Osteoblast (primary cell): ENCODE data around the gene TXNL4B. TPM values are rescaled to one million over a fixed set of nuclear protein-coding genes. Genes with fewer than 3 reads are reported as not detected.

Experiments used
- DNase-seq: peaks from one replicate; pipeline ENCODE4 v3.0.0; 2011; ENCODE audit warnings: low spot score, mixed read lengths; ENCODE audit not compliant: insufficient read length; ENCODE audit errors: missing footprints
- H2AFZ ChIP-seq: 2 replicates; pipeline ENCODE4 v1.6.0; 2011; ENCODE audit warnings: mild to moderate bottlenecking, low read length
- H3K27ac ChIP-seq: 2 replicates; pipeline ENCODE4 v1.5.1; 2011; ENCODE audit warnings: mild to moderate bottlenecking, low read depth, low read length, moderate library complexity
- H3K27me3 ChIP-seq: 2 replicates; pipeline ENCODE4 v1.6.0; 2012; ENCODE audit warnings: mild to moderate bottlenecking, control low read depth, inconsistent platforms, low read length, moderate library complexity; ENCODE audit not compliant: insufficient read depth
- H3K36me3 ChIP-seq: 2 replicates; pipeline ENCODE4 v1.5.1; 2011; ENCODE audit warnings: mild to moderate bottlenecking, low read length, control low read depth, moderate library complexity; ENCODE audit not compliant: insufficient read depth
- H3K4me1 ChIP-seq: 2 replicates; pipeline ENCODE4 v1.5.1; 2011; ENCODE audit warnings: mild to moderate bottlenecking, low read length, control low read depth, moderate library complexity; ENCODE audit not compliant: insufficient read depth
- H3K4me2 ChIP-seq: 2 replicates; pipeline ENCODE4 v1.6.0; 2011; ENCODE audit warnings: mild to moderate bottlenecking, low read length; ENCODE audit not compliant: insufficient read depth
- H3K4me3 ChIP-seq: fragments of 200-600 bp; sonication (generic); 3 replicates; pipeline ENCODE4 v1.5.1; 2012; ENCODE audit warnings: mild to moderate bottlenecking, low read length, inconsistent platforms; ENCODE audit not compliant: insufficient read depth
- H3K79me2 ChIP-seq: 2 replicates; pipeline ENCODE4 v1.6.0; 2012; ENCODE audit warnings: mild to moderate bottlenecking, low read length, control low read depth, inconsistent platforms; ENCODE audit not compliant: insufficient read depth
- H3K9me3 ChIP-seq: 2 replicates; pipeline ENCODE4 v1.5.1; 2011; ENCODE audit warnings: low read depth, low read length, control low read depth
- H4K20me1 ChIP-seq: 2 replicates; pipeline ENCODE4 v1.6.0; 2012; ENCODE audit warnings: mild to moderate bottlenecking, low read length, control low read depth; ENCODE audit not compliant: insufficient read depth
- CTCF ChIP-seq: IDR thresholded peaks from 2 replicates; pipeline ENCODE4 v1.5.1; 2011; ENCODE audit warnings: mild to moderate bottlenecking, low read depth, low read length, moderate library complexity; ENCODE audit errors: extremely low read depth
- total RNA-seq: library from RNA; depleted of rRNA; stranded (reverse); fragments of >200 nt; gene quantifications from 2 replicates; pipeline ENCODE4 v1.2.3, GENCODE V29; 2012

TXNL4B gene
- total RNA-seq, 1 donor = 12.3 TPM

GRCh38 chr16:72105978-72106377 lies 12.6 kb upstream of the TXNL4B start:
- DNase-seq = peak; percentile 72
- no peak for TF ChIP-seq CTCF
- Histone ChIP-seq H3K4me3 (no peak overlapping the region), H3K4me1 (no peaks in the 10 kb centered on the region), H3K79me2 (no peaks in the 10 kb centered on the region), H3K27me3 (no peaks in the 10 kb centered on the region), H3K36me3 (peaks cover 94% of the 10 kb centered on the region), H2AFZ (no peak overlapping the region), H3K9me3 (no peaks in the 10 kb centered on the region), H4K20me1 (no peaks in the 10 kb centered on the region), H3K4me2 (no peak overlapping the region), H3K27ac (no peak overlapping the region)

GRCh38 chr16:72104905-72105304 lies 11.5 kb upstream of the TXNL4B start:
- TF ChIP-seq CTCF = no peak
- Histone ChIP-seq H3K36me3 (peaks cover 95% of the 10 kb centered on the region), H3K9me3 (no peaks in the 10 kb centered on the region), H2AFZ (no peak overlapping the region), H3K4me3 (no peak overlapping the region), H3K4me1 (no peaks in the 10 kb centered on the region), H3K79me2 (no peaks in the 10 kb centered on the region), H3K4me2 (no peak overlapping the region), H3K27me3 (no peaks in the 10 kb centered on the region), H4K20me1 (no peaks in the 10 kb centered on the region), H3K27ac (no peak overlapping the region)
- peak; percentile 59 for DNase-seq

GRCh38 chr16:72101195-72101594 lies 7.8 kb upstream of the TXNL4B start:
- H3K4me1 ChIP-seq = no peaks in the 10 kb centered on the region
- H3K4me3 ChIP-seq = no peak overlapping the region
- H3K4me2 ChIP-seq = no peak overlapping the region
- H3K79me2 ChIP-seq = peaks cover 20% of the 10 kb centered on the region
- H3K36me3 ChIP-seq = peaks cover 90% of the 10 kb centered on the region
- H4K20me1 ChIP-seq = peaks cover 12% of the 10 kb centered on the region
- no peak for DNase-seq
- H2AFZ ChIP-seq = no peak overlapping the region
- H3K27me3 ChIP-seq = no peaks in the 10 kb centered on the region
- no peak overlapping the region for H3K27ac ChIP-seq
- H3K9me3 ChIP-seq = no peaks in the 10 kb centered on the region
- TF ChIP-seq CTCF = no peak

GRCh38 chr16:72099377-72099818 lies 6.0 kb upstream of the TXNL4B start:
- DNase-seq = peak; percentile 92
- Histone ChIP-seq H3K4me3 (no peak overlapping the region), H4K20me1 (peaks cover 22% of the 10 kb centered on the region), H2AFZ (no peak overlapping the region), H3K9me3 (no peaks in the 10 kb centered on the region), H3K4me1 (peaks cover 10% of the 10 kb centered on the region), H3K36me3 (peaks cover 75% of the 10 kb centered on the region), H3K27me3 (no peaks in the 10 kb centered on the region), H3K27ac (no peak overlapping the region), H3K4me2 (no peak overlapping the region), H3K79me2 (peaks cover 38% of the 10 kb centered on the region)
- peak; percentile 66 for TF ChIP-seq CTCF
